Stimulated activated effector memory CD8-positive, alpha-beta T cell treated with anti-CD3 and anti-CD28 coated beads, Interleukin-12 subunit alpha, Interleukin-12 subunit beta, amount 100 ng/mL, for 72 hours (primary cell): Measurements from ENCODE around the gene COL4A3.

Experiments
- ATAC-seq: fragments of 150-1000 bp; cut with Tn5 transposase; 2 replicates; pipeline ENCODE4 v1.10.0; 2021
- DNase-seq, 2 donors: peaks; one replicate each; pipeline ENCODE4 v3.0.0; 2021 to 2022; ENCODE audit warnings: low spot score in 2 of 2
- H3K27ac Mint-ChIP-seq: one replicate; pipeline ENCODE4 v1.8.0; 2022; ENCODE audit warnings: mild to moderate bottlenecking, mixed read lengths
- H3K36me3 Mint-ChIP-seq: one replicate; pipeline ENCODE4 v1.8.0; 2022; ENCODE audit warnings: mild to moderate bottlenecking, mixed read lengths
- H3K4me1 Mint-ChIP-seq: one replicate; pipeline ENCODE4 v1.8.0; 2022; ENCODE audit warnings: mixed read lengths
- H3K4me3 Mint-ChIP-seq: one replicate; pipeline ENCODE4 v1.8.0; 2022; ENCODE audit warnings: mild to moderate bottlenecking, mixed read lengths
- H3K9me3 Mint-ChIP-seq: one replicate; pipeline ENCODE4 v1.8.0; 2022; ENCODE audit warnings: mixed read lengths

Gene COL4A3

DNA sequence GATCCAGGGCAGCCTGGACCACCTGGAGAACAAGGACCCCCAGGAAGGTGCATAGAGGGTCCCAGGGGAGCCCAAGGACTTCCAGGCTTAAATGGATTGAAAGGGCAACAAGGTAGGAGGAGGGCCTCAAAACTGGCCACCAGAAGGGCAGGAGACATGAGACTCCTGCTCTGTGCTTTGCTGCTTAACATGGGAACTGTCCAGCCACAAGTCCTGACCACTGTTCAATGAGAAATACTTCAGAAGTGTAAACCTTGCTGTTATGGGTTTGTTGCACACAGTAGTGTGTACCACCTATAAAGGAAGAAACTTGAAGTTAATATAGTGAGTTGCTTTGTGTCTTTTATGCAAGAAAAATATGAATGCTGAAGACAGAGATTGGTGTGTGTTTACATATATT lies 116.5 kb downstream of the COL4A3 start:
- Mint-ChIP-seq H3K4me1 (no peaks in the 10 kb centered on the region), H3K27ac (no peak overlapping the region), H3K4me3 (no peak overlapping the region), H3K9me3 (peaks cover 4% of the 10 kb centered on the region), H3K36me3 (no peaks in the 10 kb centered on the region)
- no peak for DNase-seq
- ATAC-seq: no peak

DNA sequence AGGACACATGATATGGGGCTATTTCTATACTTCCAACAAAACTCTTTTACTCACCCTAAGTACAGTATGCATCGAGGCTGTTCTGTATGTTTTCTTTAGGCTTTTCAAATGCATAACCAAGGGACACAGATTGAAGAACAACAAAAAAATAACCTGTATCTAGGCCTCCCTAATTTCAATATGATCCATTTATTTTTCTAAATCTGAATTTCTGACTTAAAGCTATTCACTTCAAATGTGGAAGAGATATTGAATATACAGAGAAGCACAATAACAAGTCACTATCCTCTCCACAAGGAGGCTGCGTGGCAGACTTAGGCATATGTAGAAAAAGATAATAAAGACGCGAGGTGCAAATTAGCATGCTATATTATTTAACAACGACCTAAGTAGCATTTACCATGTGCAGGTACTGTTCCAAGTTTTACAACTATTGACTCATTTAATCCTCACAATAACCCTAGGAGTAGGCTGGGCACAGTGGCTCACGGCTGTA lies 121.4 kb downstream of the COL4A3 start:
- H3K4me3 Mint-ChIP-seq: no peak overlapping the region
- DNase-seq (no peak), ATAC-seq (no peak)
- H3K36me3 Mint-ChIP-seq: no peaks in the 10 kb centered on the region
- peaks cover 4% of the 10 kb centered on the region for H3K9me3 Mint-ChIP-seq
- H3K27ac Mint-ChIP-seq: no peak overlapping the region
- H3K4me1 Mint-ChIP-seq: no peaks in the 10 kb centered on the region

DNA sequence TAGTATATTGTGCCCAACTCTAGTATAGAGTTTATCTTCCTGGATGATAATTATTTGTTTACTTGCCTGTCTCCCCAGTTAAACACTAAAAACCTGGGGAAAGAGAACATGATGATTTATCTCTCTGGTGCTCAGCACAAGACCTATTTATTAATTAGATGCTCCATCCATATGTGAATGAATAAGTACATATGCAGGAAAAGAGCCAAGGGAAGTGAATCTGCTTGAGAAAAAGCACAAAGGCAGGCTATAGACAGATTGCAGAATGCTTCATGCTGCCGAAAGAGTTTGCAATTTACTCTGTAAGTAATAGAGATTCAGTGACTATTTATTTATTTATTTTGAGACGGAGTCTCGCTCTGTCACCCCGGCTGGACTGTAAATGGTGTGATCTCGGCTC lies 123.3 kb downstream of the COL4A3 start:
- Mint-ChIP-seq H3K27ac (no peak overlapping the region), H3K4me1 (no peaks in the 10 kb centered on the region), H3K9me3 (peaks cover 3% of the 10 kb centered on the region), H3K4me3 (no peak overlapping the region), H3K36me3 (no peaks in the 10 kb centered on the region)
- DNase-seq: no peak
- no peak for ATAC-seq

DNA sequence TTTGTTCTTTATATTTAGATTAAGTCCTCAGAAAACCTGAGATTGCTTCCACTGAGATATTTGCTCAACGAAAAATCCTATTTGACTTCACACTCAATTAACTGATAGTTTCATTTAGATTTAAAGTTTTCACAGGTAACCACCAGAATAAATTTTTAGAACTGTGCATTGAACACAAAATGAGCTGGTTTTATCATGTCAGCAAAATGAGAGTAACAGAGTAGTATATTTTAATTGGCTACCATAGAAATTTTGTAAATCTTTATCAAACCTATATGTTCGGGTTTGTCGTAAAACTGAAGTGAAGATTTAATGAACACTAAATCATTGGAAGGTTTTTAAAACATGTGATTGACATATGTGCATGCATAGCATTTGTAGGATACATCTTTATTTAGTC lies 127.9 kb downstream of the COL4A3 start:
- H3K4me3 Mint-ChIP-seq: no peak overlapping the region
- H3K9me3 Mint-ChIP-seq: no peaks in the 10 kb centered on the region
- ATAC-seq (no peak), DNase-seq (no peak)
- H3K27ac Mint-ChIP-seq: no peak overlapping the region
- no peaks in the 10 kb centered on the region for H3K4me1 Mint-ChIP-seq
- H3K36me3 Mint-ChIP-seq: no peaks in the 10 kb centered on the region

DNA sequence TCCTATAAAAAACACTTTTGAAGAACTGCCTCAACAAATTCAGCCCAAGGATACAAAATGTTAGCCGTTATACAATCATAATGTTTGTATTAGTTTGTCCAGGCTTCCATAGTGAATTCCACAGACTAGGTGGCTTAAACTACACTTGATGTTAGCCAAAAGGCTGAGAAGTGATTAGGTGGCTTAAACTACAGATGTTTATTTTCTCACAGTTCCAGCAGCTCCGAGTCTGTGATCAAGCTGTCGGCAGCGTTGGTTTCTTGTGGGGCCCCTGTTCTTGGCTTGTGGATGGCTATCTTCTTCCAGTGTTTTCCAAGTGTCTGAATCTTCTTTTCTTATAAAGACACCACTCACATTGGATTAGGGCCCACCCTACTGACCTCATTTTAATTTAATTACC lies 129.1 kb downstream of the COL4A3 start:
- no peak for DNase-seq
- Mint-ChIP-seq H3K27ac (no peak overlapping the region), H3K4me1 (no peaks in the 10 kb centered on the region), H3K36me3 (no peaks in the 10 kb centered on the region), H3K9me3 (no peaks in the 10 kb centered on the region), H3K4me3 (no peak overlapping the region)
- ATAC-seq: no peak

DNA sequence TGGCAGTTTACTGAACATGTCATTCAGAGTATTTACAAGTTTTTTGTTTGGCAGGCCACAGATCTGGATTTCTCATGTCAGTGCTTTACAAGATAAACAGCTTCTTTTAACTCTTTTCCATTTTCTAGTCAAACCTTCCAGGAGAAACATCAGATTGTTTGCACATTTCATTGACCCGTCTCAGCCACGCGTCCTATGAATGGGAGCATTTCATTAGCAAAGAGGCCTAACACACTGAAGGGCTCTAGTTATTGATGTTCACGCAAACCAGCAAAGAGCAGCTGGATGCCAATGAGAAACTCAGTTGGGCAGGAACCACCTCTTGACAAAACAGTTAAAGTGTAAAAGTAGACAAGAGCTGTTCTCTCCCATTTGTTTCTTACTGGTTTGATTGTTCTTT lies 131.4 kb downstream of the COL4A3 start:
- H3K4me1 Mint-ChIP-seq: no peaks in the 10 kb centered on the region
- H3K4me3 Mint-ChIP-seq: no peak overlapping the region
- no peak for DNase-seq
- H3K27ac Mint-ChIP-seq: no peak overlapping the region
- H3K36me3 Mint-ChIP-seq: peaks cover 3% of the 10 kb centered on the region
- ATAC-seq: no peak
- H3K9me3 Mint-ChIP-seq: no peaks in the 10 kb centered on the region

DNA sequence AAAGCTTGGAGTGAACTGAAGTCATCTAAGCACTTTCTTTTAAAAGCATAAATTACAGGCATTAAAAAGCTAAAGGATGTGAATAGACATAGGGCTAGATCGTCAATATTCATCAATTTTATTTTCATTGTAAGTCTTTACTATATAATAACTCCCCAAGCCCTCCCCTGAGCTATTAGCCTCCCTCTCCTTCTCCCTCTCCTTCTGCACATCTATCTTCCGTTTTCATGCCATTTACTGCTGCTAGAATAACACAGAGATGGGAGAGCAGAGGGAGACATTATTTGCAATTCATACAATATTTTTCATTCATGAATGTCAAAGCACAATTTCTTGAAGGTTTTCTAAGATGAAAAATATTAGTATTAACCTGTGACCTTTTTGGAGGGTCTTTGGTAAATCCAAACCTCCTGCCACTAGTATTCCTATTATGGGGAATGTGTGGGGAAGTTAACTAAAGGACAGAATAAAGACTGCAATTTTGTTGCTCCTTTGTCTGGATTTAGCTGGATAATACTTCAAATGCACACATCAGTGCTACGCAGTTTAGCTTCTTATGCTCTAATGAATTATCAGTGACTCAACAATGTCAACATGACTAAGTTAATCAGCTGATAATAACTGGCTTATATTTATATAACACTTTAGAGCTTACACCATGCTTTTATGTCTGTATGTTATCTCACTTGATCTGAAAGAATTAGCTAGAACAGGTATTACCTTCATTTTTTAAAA lies 132.4 kb downstream of the COL4A3 start:
- no peaks in the 10 kb centered on the region for H3K9me3 Mint-ChIP-seq
- DNase-seq (no peak), ATAC-seq (no peak)
- H3K27ac Mint-ChIP-seq: no peak overlapping the region
- no peak overlapping the region for H3K4me3 Mint-ChIP-seq
- H3K36me3 Mint-ChIP-seq: peaks cover 4% of the 10 kb centered on the region
- H3K4me1 Mint-ChIP-seq: no peaks in the 10 kb centered on the region

DNA sequence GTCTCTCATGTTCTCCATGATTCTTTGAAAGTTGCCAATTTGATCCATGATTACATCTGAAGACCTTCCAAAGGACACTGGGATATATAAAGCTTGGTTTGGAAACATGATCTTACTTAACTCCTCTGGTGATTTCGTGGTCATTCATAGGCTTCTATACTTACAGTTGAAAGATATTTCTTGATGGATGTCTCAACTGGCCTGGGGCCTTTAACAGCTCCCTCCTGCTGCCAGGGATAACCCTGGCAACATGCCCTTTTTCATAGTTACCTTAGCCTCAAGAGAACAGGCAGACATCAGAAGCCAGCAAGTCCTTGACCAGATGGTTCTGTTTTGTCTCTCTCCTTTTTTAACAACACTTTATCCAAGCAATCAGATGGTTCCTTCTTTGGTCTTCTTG lies 137.1 kb downstream of the COL4A3 start:
- ATAC-seq (no peak), DNase-seq (no peak)
- H3K4me1 Mint-ChIP-seq: no peaks in the 10 kb centered on the region
- no peaks in the 10 kb centered on the region for H3K9me3 Mint-ChIP-seq
- H3K36me3 Mint-ChIP-seq: peaks cover 4% of the 10 kb centered on the region
- no peak overlapping the region for H3K27ac Mint-ChIP-seq
- H3K4me3 Mint-ChIP-seq: no peak overlapping the region

DNA sequence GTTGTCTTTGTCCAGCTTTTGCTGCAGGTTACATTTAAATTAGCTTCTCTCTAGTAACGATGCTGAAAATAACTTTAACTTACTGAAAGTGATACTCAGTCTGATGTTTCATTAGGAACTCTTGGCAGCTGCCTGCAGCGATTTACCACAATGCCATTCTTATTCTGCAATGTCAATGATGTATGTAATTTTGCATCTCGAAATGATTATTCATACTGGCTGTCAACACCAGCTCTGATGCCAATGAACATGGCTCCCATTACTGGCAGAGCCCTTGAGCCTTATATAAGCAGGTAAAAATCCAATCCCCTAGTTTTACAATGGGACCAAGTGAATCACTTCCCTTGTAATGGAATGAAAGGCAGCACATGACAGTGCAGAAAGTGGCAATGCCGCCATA lies 144.4 kb downstream of the COL4A3 start:
- Mint-ChIP-seq H3K36me3 (no peaks in the 10 kb centered on the region), H3K27ac (no peak overlapping the region), H3K4me3 (no peak overlapping the region), H3K9me3 (no peaks in the 10 kb centered on the region), H3K4me1 (no peaks in the 10 kb centered on the region)
- no peak for ATAC-seq
- no peak for DNase-seq

DNA sequence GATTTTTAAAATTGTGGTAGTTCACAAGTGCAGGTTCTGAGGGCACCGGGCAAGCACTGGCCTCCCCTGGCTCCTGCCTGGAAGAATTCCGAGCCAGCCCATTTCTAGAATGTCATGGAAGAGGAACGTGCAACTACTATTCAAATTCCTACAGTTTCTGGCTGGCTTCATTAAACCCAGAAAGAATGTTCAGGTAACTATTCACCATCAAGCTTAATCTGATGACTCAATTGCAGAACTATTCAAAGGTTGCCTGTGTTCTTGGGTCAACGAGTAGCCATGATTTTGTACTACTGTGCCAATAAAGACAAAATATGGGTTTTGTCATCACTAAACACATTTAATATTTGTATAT lies 146.3 kb downstream of the COL4A3 start:
- ATAC-seq: no peak
- Mint-ChIP-seq H3K27ac (no peak overlapping the region), H3K4me3 (no peak overlapping the region), H3K36me3 (no peaks in the 10 kb centered on the region), H3K4me1 (no peaks in the 10 kb centered on the region), H3K9me3 (no peaks in the 10 kb centered on the region)
- no peak for DNase-seq

DNA sequence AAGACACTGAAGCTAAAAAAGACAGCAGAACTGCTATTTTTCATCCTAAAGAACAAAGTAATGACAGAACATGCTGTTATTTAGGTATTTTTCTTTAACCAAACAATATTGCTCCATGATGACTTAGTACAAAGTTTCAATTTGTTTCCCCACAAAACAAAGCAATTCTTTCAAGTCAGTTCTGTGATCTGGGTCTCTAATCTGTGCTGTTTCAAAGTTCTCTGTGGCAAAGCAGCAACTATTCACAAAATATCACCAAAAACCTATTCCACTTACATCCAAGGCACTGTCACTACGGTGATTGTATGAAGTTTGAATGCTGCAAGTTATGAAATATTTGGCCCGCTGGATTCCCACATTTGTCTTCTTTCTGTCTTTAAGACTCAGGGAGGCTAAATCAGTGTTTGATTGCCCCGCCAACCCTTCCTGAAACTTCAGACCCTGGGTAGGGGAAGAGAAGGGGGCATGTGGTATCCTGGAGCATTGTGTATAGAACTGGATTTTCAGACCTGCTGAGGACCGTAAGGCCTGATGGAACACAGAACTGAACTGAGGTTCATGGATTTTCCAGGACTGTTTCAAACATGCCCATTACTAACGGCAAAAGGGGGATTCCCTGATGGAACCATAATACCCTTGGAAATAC lies 147.6 kb downstream of the COL4A3 start:
- ATAC-seq: no peak
- DNase-seq: no peak
- no peak overlapping the region for H3K4me3 Mint-ChIP-seq
- H3K4me1 Mint-ChIP-seq: no peaks in the 10 kb centered on the region
- H3K27ac Mint-ChIP-seq: no peak overlapping the region
- H3K36me3 Mint-ChIP-seq: no peaks in the 10 kb centered on the region
- no peaks in the 10 kb centered on the region for H3K9me3 Mint-ChIP-seq

DNA sequence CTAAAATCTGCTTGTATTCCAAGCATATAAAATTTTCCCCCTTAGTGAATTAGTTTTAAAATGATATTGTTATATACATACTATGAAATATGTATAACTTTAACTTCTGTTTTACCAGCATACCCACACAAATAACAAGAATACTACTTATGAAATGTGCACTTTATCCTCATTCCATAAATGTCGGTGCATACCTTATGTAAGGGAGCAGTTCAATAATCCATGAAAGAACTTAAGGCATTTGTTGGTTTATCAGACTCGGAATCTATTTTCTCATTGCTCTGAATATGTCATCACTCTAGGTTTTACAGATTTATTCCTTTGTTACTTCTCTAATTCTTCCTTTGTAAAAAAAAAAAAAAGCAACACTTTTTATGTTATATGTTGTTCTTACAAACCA lies 148.2 kb downstream of the COL4A3 start:
- DNase-seq (no peak), ATAC-seq (no peak)
- Mint-ChIP-seq H3K27ac (no peak overlapping the region), H3K4me3 (no peak overlapping the region), H3K9me3 (peaks cover 1% of the 10 kb centered on the region), H3K36me3 (no peaks in the 10 kb centered on the region), H3K4me1 (no peaks in the 10 kb centered on the region)

DNA sequence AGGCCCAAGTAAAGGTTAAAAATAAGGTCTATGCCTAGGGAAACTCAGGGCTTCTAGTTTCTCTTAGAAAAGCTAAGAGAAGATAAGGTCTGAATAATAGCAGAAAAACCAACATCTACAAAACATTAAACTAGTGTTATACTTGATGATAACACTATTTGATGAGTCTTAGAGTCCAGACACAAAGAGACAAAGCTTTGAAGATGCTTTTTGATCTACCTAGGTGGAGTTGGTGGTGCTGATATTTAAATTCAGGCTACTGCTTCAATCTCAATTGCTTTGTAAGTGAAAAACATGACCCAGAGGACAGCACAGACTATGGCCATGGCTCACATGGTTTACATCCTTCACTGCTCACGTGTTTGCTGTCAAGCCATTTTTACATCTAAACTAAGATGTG lies 148.9 kb downstream of the COL4A3 start:
- Mint-ChIP-seq H3K4me1 (no peaks in the 10 kb centered on the region), H3K36me3 (no peaks in the 10 kb centered on the region), H3K9me3 (peaks cover 5% of the 10 kb centered on the region), H3K27ac (no peak overlapping the region), H3K4me3 (no peak overlapping the region)
- no peak for DNase-seq
- ATAC-seq: no peak

DNA sequence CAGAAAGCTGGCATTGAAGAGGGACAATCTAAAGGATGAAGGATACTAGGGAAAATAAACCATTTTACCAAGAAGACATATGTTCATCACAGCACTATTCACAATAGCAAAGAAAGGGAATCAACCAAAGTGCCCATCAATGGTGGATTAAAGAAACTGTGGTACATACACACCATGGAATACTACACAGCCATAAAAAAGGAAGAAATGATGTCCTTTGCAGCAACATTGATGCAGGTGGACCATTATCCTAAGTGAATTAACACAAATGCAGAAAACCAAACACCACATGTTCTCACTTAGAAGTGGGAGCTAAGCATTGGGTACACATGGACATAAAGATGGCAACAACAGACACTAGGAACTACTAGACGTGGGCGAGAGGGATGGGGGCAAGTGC lies 153.4 kb downstream of the COL4A3 start:
- Mint-ChIP-seq H3K4me1 (peaks cover 9% of the 10 kb centered on the region), H3K27ac (no peak overlapping the region), H3K4me3 (no peak overlapping the region), H3K36me3 (no peaks in the 10 kb centered on the region), H3K9me3 (peaks cover 5% of the 10 kb centered on the region)
- ATAC-seq (no peak), DNase-seq (no peak)

DNA sequence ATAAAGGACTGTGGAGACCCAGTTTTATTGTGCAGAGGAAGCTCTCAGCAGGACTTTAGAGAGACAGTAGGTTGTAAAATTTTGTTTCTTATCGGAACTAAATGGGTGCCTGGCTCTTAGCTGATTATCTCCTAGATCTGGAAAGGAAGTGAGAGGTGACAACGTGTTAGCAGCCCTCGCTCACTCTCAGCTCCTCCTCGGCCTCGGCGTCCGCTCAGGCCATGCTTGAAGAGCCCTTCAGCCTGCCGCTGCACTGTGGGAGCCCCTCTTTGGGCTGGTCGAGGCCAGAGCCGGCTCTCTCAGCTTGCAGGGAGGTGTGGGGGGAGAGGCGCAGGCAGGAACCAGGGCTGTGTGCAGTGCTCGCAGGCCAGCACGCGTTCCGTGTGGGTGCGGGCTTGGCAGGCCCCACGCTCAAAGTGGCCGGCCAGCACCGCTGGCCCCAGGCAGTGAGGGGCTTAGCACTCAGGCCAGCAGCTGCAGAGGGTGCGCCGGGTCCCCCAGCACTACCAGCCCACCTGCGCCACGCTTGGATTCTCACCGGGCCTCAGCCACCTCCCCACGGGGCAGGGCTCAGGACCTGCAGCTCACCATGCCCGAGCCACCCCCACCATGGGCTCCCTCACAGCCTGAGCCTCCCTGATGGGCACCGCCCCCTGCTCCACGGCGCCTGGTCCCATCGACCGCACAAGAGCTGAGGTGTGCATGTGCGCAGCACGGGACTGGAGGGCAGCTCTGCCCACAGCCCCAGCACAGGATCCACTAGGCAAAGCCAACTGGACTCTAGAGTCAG lies 156.1 kb downstream of the COL4A3 start:
- Mint-ChIP-seq H3K4me1 (peaks cover 26% of the 10 kb centered on the region), H3K36me3 (peaks cover 3% of the 10 kb centered on the region), H3K4me3 (no peak overlapping the region), H3K9me3 (peaks cover 5% of the 10 kb centered on the region), H3K27ac (no peak overlapping the region)
- DNase-seq (no peak), ATAC-seq (no peak)
